HG03378 (cell line): ENCODE results near the gene FASTK.

Source experiments
- ATAC-seq: cut with Tn5 transposase; IDR thresholded peaks from one replicate; pipeline ENCODE4 v1.9.1; 2021; ENCODE audit warnings: mild to moderate bottlenecking, moderate library complexity; ENCODE audit not compliant: unreplicated experiment

Gene FASTK

GRCh38 chr7:151100921-151101320 is 20.3 kb upstream of the FASTK start:
- ATAC-seq: no peak

- no peak for ATAC-seq
Measured at GRCh38 chr7:151099486-151100211, 19.0 kb upstream of the FASTK start.

- no peak for ATAC-seq
Measured at GRCh38 chr7:151095828-151096475, 15.3 kb upstream of the FASTK start.

GRCh38 chr7:151095123-151095797 is 14.7 kb upstream of the FASTK start:
- no peak for ATAC-seq

- ATAC-seq: no peak
Measured at GRCh38 chr7:151094675-151095074, 14.1 kb upstream of the FASTK start.

GRCh38 chr7:151093748-151094147 is 13.1 kb upstream of the FASTK start:
- no peak for ATAC-seq

- no peak for ATAC-seq
Measured at GRCh38 chr7:151091988-151092387, 11.4 kb upstream of the FASTK start.

- ATAC-seq: no peak
Measured at GRCh38 chr7:151091431-151091830, 10.8 kb upstream of the FASTK start.

GRCh38 chr7:151091003-151091402 is 10.4 kb upstream of the FASTK start:
- ATAC-seq: no peak

- no peak for ATAC-seq
Measured at GRCh38 chr7:151089893-151090730, 9.5 kb upstream of the FASTK start.

GRCh38 chr7:151088856-151089699 is 8.5 kb upstream of the FASTK start:
- ATAC-seq: no peak

- no peak for ATAC-seq
Measured at GRCh38 chr7:151088019-151088855, 7.6 kb upstream of the FASTK start.

- ATAC-seq: no peak
Measured at GRCh38 chr7:151087245-151088018, 6.8 kb upstream of the FASTK start.

- ATAC-seq: no peak
Measured at GRCh38 chr7:151086802-151087244, 6.2 kb upstream of the FASTK start.

GRCh38 chr7:151085691-151086620 is 5.3 kb upstream of the FASTK start, which contains the start of gene AGAP3:
TSS of gene AGAP3 (plus strand) at chr7:151086475. CDS start at chr7:151086742, 267 bp downstream.
- ATAC-seq: no peak

GRCh38 chr7:151085329-151085690 is 4.7 kb upstream of the FASTK start:
- no peak for ATAC-seq

- no peak for ATAC-seq
Measured at GRCh38 chr7:151083824-151084160, 3.2 kb upstream of the FASTK start.
